H9 (cell line): ENCODE results near the gene GALR1. TPM values are rescaled to one million over a fixed set of nuclear protein-coding genes. Genes with fewer than 3 reads are reported as not detected.

Source experiments
- DNase-seq: peaks from one replicate; pipeline ENCODE4 v3.0.0-alpha.2; 2017
- H2AFZ ChIP-seq: one replicate; pipeline ENCODE4 v1.6.1; 2013; ENCODE audit warnings: mild to moderate bottlenecking, low read length, control low read depth, moderate library complexity
- H2AK5ac ChIP-seq: 2 replicates; pipeline ENCODE4 v1.6.1; 2013; ENCODE audit warnings: low read length, control low read depth, mixed read lengths; ENCODE audit not compliant: insufficient read length
- H2BK120ac ChIP-seq: one replicate; pipeline ENCODE4 v1.6.1; 2013; ENCODE audit warnings: low read depth, mild to moderate bottlenecking, low read length, control low read depth, inconsistent platforms; ENCODE audit not compliant: poor library complexity, severe bottlenecking
- H2BK12ac ChIP-seq: 2 replicates; pipeline ENCODE4 v1.6.1; 2013; ENCODE audit warnings: low read length, control low read depth, mixed read lengths, low read depth; ENCODE audit not compliant: insufficient read length
- H2BK15ac ChIP-seq: 2 replicates; pipeline ENCODE4 v1.6.1; 2013; ENCODE audit warnings: low read depth, low read length, control low read depth
- H2BK20ac ChIP-seq: one replicate; pipeline ENCODE4 v1.6.1; 2013; ENCODE audit warnings: low read depth, mild to moderate bottlenecking, low read length, control low read depth, inconsistent platforms; ENCODE audit not compliant: poor library complexity, severe bottlenecking
- H2BK5ac ChIP-seq: 2 replicates; pipeline ENCODE4 v1.6.1; 2013; ENCODE audit warnings: low read length, control low read depth, mixed read lengths; ENCODE audit not compliant: insufficient read length
- H3K14ac ChIP-seq: 2 replicates; pipeline ENCODE4 v1.6.1; 2013; ENCODE audit warnings: low read length, control low read depth; ENCODE audit not compliant: insufficient read depth
- H3K18ac ChIP-seq: 2 replicates; pipeline ENCODE4 v1.6.1; 2013; ENCODE audit warnings: low read depth, mild to moderate bottlenecking, mixed read lengths, low read length, control low read depth; ENCODE audit not compliant: insufficient read length
- H3K23ac ChIP-seq: 2 replicates; pipeline ENCODE4 v1.6.1; 2013; ENCODE audit warnings: low read length, control low read depth, mixed read lengths, low read depth; ENCODE audit not compliant: insufficient read length
- H3K23me2 ChIP-seq: 2 replicates; pipeline ENCODE4 v1.6.1; 2013; ENCODE audit warnings: low read depth, mild to moderate bottlenecking, mixed read lengths, low read length, control low read depth; ENCODE audit not compliant: insufficient read length, poor library complexity, severe bottlenecking
- H3K27ac ChIP-seq: 2 replicates; pipeline ENCODE4 v1.5.1; 2013; ENCODE audit warnings: low read length, control low read depth, mixed read lengths, low read depth; ENCODE audit not compliant: insufficient read length
- H3K27me3 ChIP-seq: 2 replicates; pipeline ENCODE4 v1.6.1; 2013; ENCODE audit warnings: low read length, control low read depth, inconsistent platforms; ENCODE audit not compliant: insufficient read depth
- H3K4ac ChIP-seq: 2 replicates; pipeline ENCODE4 v1.6.1; 2013; ENCODE audit warnings: low read depth, mild to moderate bottlenecking, control low read depth, inconsistent platforms, low read length, moderate library complexity
- H3K4me1 ChIP-seq: 2 replicates; pipeline ENCODE4 v1.6.1; 2013; ENCODE audit warnings: low read length, control low read depth, inconsistent platforms; ENCODE audit not compliant: insufficient read depth
- H3K4me2 ChIP-seq: 2 replicates; pipeline ENCODE4 v1.6.1; 2013; ENCODE audit warnings: low read length, control low read depth, mixed read lengths; ENCODE audit not compliant: insufficient read length, insufficient read depth
- H3K56ac ChIP-seq: 2 replicates; pipeline ENCODE4 v1.6.1; 2013; ENCODE audit warnings: low read depth, mild to moderate bottlenecking, mixed read lengths, low read length, control low read depth; ENCODE audit not compliant: insufficient read length
- H3K79me1 ChIP-seq: 2 replicates; pipeline ENCODE4 v1.6.1; 2013; ENCODE audit warnings: low read depth, mild to moderate bottlenecking, moderate library complexity, low read length, control low read depth, inconsistent platforms; ENCODE audit not compliant: insufficient read depth, poor library complexity, severe bottlenecking
- H3K79me2 ChIP-seq: 2 replicates; pipeline ENCODE4 v1.6.1; 2013; ENCODE audit warnings: low read length, control low read depth, inconsistent platforms; ENCODE audit not compliant: insufficient read depth
- H3K9ac ChIP-seq: 2 replicates; pipeline ENCODE4 v1.6.1; 2013; ENCODE audit warnings: low read length, control low read depth, mixed read lengths; ENCODE audit not compliant: insufficient read length; ENCODE audit errors: extremely low read depth
- H3K9me3 ChIP-seq: one replicate; pipeline ENCODE4 v1.6.1; 2013; ENCODE audit warnings: low read depth, low read length, inconsistent platforms; ENCODE audit not compliant: control insufficient read depth
- H3T11ph ChIP-seq: one replicate; pipeline ENCODE4 v1.6.1; 2013; ENCODE audit warnings: mild to moderate bottlenecking, low read length, control low read depth, inconsistent platforms
- H4K20me1 ChIP-seq: one replicate; pipeline ENCODE4 v1.6.1; 2013; ENCODE audit not compliant: control insufficient read depth, insufficient read length, insufficient read depth
- H4K5ac ChIP-seq: 2 replicates; pipeline ENCODE4 v1.6.1; 2013; ENCODE audit warnings: low read depth, mild to moderate bottlenecking, mixed read lengths, low read length, control low read depth; ENCODE audit not compliant: insufficient read length
- H4K8ac ChIP-seq: replicated peaks from 2 replicates; pipeline ENCODE4 v1.6.1; 2013; ENCODE audit warnings: low read length, control low read depth, mixed read lengths, low read depth; ENCODE audit not compliant: insufficient read length
- H4K91ac ChIP-seq: 2 replicates; pipeline ENCODE4 v1.6.1; 2013; ENCODE audit warnings: low read depth, mild to moderate bottlenecking, moderate library complexity, mixed read lengths, low read length, control low read depth; ENCODE audit not compliant: insufficient read length
- H3K27ac Mint-ChIP-seq, 3 experiments: 2 replicates in 2 of 3; 3 replicates in 1 of 3; pipeline ENCODE4 v1.8.0; 2020 to 2021; ENCODE audit warnings: mixed read lengths in 3 of 3, mild to moderate bottlenecking in 1 of 3, moderate library complexity in 1 of 3
- H3K27me3 Mint-ChIP-seq: 2 replicates; pipeline ENCODE4 v1.8.0; 2021; ENCODE audit warnings: low read depth, mild to moderate bottlenecking, moderate library complexity, mixed read lengths
- H3K36me3 Mint-ChIP-seq, 3 experiments: 2 replicates in 2 of 3; 3 replicates in 1 of 3; pipeline ENCODE4 v1.8.0; 2020 to 2021; ENCODE audit warnings: low read depth in 3 of 3, mixed read lengths in 3 of 3; ENCODE audit not compliant: insufficient read depth in 1 of 3
- H3K4me1 Mint-ChIP-seq, 2 experiments: 2 replicates each; pipeline ENCODE4 v1.8.0; 2020; ENCODE audit warnings: mixed read lengths in 2 of 2
- H3K4me3 Mint-ChIP-seq, 2 experiments: 2 replicates in 1 of 2; 3 replicates in 1 of 2; pipeline ENCODE4 v1.8.0; 2020 to 2021; ENCODE audit warnings: mild to moderate bottlenecking in 2 of 2, mixed read lengths in 2 of 2, moderate library complexity in 1 of 2
- H3K9me3 Mint-ChIP-seq, 2 experiments: 2 replicates in 1 of 2; 3 replicates in 1 of 2; pipeline ENCODE4 v1.8.0; 2020; ENCODE audit warnings: mild to moderate bottlenecking in 2 of 2, mixed read lengths in 2 of 2, moderate library complexity in 1 of 2
- CTCF ChIP-seq: fragments of 200-600 bp; sonication (generic); conservative IDR thresholded peaks from 3 replicates; pipeline ENCODE4 v1.8.0; 2021; ENCODE audit warnings: antibody characterized with exemption, mild to moderate bottlenecking
- WGBS: extraction: QIAGEN DNeasy Blood & Tissue Kit; methylation state at CpG from one replicate; pipeline ENCODE4 v1.1.7; 2013; ENCODE audit warnings: missing lambda C conversion rate, low lambda C conversion rate, mixed read lengths; ENCODE audit not compliant: insufficient read length; ENCODE audit errors: extremely low coverage; 5-methylcytosine and 5-hydroxymethylcytosine counted together
- total RNA-seq: library from RNA; stranded (reverse); gene quantifications from 2 replicates; pipeline ENCODE4 v1.2.1, GENCODE V29; 2021

The GALR1 gene
- total RNA-seq, 1 experiment from 2014 or later, result 0.07 TPM

DNA sequence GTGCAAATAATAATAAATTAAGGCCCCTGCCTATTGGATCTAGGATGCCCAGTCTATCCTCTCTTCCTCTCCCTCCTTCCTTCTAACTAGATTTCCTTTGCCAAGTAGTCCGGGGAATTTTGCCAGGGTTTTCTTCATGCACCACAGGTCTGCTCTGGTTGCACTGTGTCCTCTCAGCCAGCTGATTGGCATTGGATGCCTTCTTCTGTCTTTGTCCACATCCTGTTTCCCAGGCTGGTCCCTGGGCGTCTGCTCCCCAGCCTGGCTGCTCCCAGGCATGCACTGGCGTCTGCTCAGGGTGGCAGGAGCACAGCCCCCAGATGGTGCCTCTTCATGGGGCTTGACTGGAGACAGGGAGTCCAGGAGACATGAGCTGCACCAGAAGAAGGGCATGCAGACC lies 66.4 kb downstream of the GALR1 start:
- no CpG with 5 or more reads among the region's 3 CpGs for WGBS
- Histone ChIP-seq H2BK12ac (no peak overlapping the region), H3K18ac (no peak overlapping the region), H2BK15ac (no peak overlapping the region), H4K8ac (no peak overlapping the region), H3K27ac (no peak overlapping the region), H3K4me1 (peaks cover 3% of the 10 kb centered on the region; the same call in 1 of the 2 replicates), H2BK120ac (no peak overlapping the region), H3K9me3 (no peaks in the 10 kb centered on the region), H3K56ac (no peak overlapping the region), H4K91ac (no peak overlapping the region), H3K79me1 (no peaks in the 10 kb centered on the region), H2AFZ (no peak overlapping the region), H3K4me2 (no peak overlapping the region), H3K9ac (no peak overlapping the region), H4K20me1 (no peaks in the 10 kb centered on the region), H2BK5ac (no peak overlapping the region), H3K27me3 (no peaks in the 10 kb centered on the region; the same call in 1 of the 2 replicates), H3K14ac (no peak overlapping the region), H3K79me2 (no peaks in the 10 kb centered on the region), H2BK20ac (no peak overlapping the region), H3K4ac (no peak overlapping the region), H3K23ac (no peak overlapping the region), H3T11ph (no peak overlapping the region), H2AK5ac (no peak overlapping the region), H3K23me2 (no peaks in the 10 kb centered on the region), H4K5ac (no peak overlapping the region)
- DNase-seq, result no peak
- Mint-ChIP-seq H3K36me3 (no peaks in the 10 kb centered on the region), H3K27me3 (no peaks in the 10 kb centered on the region; the same call in 1 of the 2 replicates), H3K27ac (no peak overlapping the region), H3K9me3 (no peaks in the 10 kb centered on the region), H3K4me3 (no peak overlapping the region), H3K4me1 (peaks cover 17 to 26% of the 10 kb centered on the region in 2 experiments)
- no peak for TF ChIP-seq CTCF
